HCT116 (cell line): Measurements from ENCODE around the gene CFAP43. TPM values are rescaled to one million over a fixed set of nuclear protein-coding genes. Genes with fewer than 3 reads are reported as not detected.

Source experiments
- ATAC-seq: fragments of 200-7000 bp; cut with Tn5 transposase; 2 replicates; pipeline ENCODE4 v1.9.1; 2020; ENCODE audit warnings: mild to moderate bottlenecking, moderate library complexity
- BruUV-seq: library from RNA; stranded (reverse); fragments of 400-500 nt; replicated peaks from 2 replicates; lab custom pipeline; 2021; lab: Mats Ljungman, UMichigan
- CTCF ChIA-PET: fragments of 300-600 bp; sonication (Branson Sonifier 250); formaldehyde crosslinking; loops from one replicate; lab custom pipeline; 2021; ENCODE audit warnings: antibody characterized with exemption; lab: Charles Lee
- POLR2A ChIA-PET: fragments of 300-600, 350-600 bp; sonication (Branson Sonifier 250); formaldehyde crosslinking; loops from one replicate; lab custom pipeline; 2021; ENCODE audit warnings: antibody characterized with exemption; lab: Charles Lee
- RAD21 ChIA-PET, 2 experiments: fragments of 300-600 bp; sonication (Branson Sonifier 250); formaldehyde crosslinking; loops; one replicate each; lab custom pipeline; 2023; ENCODE audit warnings: low total read pairs in 2 of 2; ENCODE audit not compliant: uncharacterized antibody in 2 of 2, unreplicated experiment in 2 of 2, low non-redundant PET in 1 of 2; lab: Charles Lee
- DNase-seq: peaks from one replicate; pipeline ENCODE4 v3.0.0-alpha.2; 2010; ENCODE audit warnings: low read depth, low spot score
- H2AFZ ChIP-seq: fragments of 200-600 bp; shearing (Covaris generic), sonication (generic); 2 replicates; pipeline ENCODE4 v1.6.1; 2017; ENCODE audit warnings: low read depth, mixed run types, mixed read lengths, antibody characterized with exemption, low read length; ENCODE audit not compliant: poor library complexity, severe bottlenecking
- H3K27ac ChIP-seq: 2 replicates; pipeline ENCODE4 v1.5.1; 2012; ENCODE audit warnings: low read depth, low read length
- H3K27me3 ChIP-seq: fragments of 200-600 bp; sonication (generic); 2 replicates; pipeline ENCODE4 v1.6.1; 2016; ENCODE audit warnings: mixed run types, low read length, mixed read lengths; ENCODE audit not compliant: insufficient read depth
- H3K36me3 ChIP-seq, 2 experiments: fragments of 200-500 bp in 1 of 2; fragments of 200-600 bp in 1 of 2; sonication (Bioruptor generic) in 1 of 2; sonication (generic) in 1 of 2; 2 replicates each; pipeline versions ENCODE4 v1.5.1 to v1.6.1; 2014 to 2016; ENCODE audit warnings: low read length in 2 of 2, inconsistent platforms in 1 of 2, mixed read lengths in 1 of 2, mixed run types in 1 of 2; ENCODE audit not compliant: insufficient read depth in 2 of 2, control insufficient read depth in 1 of 2
- H3K4me1 ChIP-seq, 2 experiments: fragments of 200-600 bp in 1 of 2; sonication (generic) in 1 of 2; 2 replicates each; pipeline versions ENCODE4 v1.5.1 to v1.6.1; 2012 to 2017; ENCODE audit warnings: low read length in 2 of 2, inconsistent platforms in 1 of 2, mild to moderate bottlenecking in 1 of 2, mixed read lengths in 1 of 2, mixed run types in 1 of 2, moderate library complexity in 1 of 2; ENCODE audit not compliant: insufficient read depth in 2 of 2, control insufficient read depth in 1 of 2
- H3K4me2 ChIP-seq: fragments of 200-600 bp; sonication (generic); 2 replicates; pipeline ENCODE4 v1.6.1; 2017; ENCODE audit warnings: mixed run types, low read length, mixed read lengths
- H3K4me3 ChIP-seq, 2 experiments: fragments of 200-600 bp in 1 of 2; sonication (generic) in 1 of 2; replicated peaks in 1 of 2; 2 replicates each; pipeline ENCODE4 v1.5.1; 2011 to 2016; ENCODE audit warnings: low read length in 2 of 2, control low read depth in 1 of 2, low read depth in 1 of 2, mild to moderate bottlenecking in 1 of 2, mixed read lengths in 1 of 2, mixed run types in 1 of 2
- H3K79me2 ChIP-seq: fragments of 200-600 bp; sonication (generic); 2 replicates; pipeline ENCODE4 v1.6.1; 2017; ENCODE audit warnings: mild to moderate bottlenecking, mixed run types, low read length, moderate library complexity, mixed read lengths; ENCODE audit not compliant: insufficient read depth
- H3K9ac ChIP-seq: fragments of 200-600 bp; sonication (generic); 2 replicates; pipeline ENCODE4 v1.6.1; 2016; ENCODE audit warnings: low read length, mixed read lengths
- H3K9me2 ChIP-seq: fragments of 200-600 bp; sonication (generic), shearing (Covaris generic); 2 replicates; pipeline ENCODE4 v1.6.1; 2017; ENCODE audit warnings: mixed run types, mild to moderate bottlenecking, moderate library complexity; ENCODE audit not compliant: insufficient read depth
- H3K9me3 ChIP-seq, 2 experiments: fragments of 200-500 bp in 1 of 2; fragments of 200-600 bp in 1 of 2; sonication (Bioruptor generic) in 1 of 2; sonication (generic) in 1 of 2; 2 replicates each; pipeline ENCODE4 v1.6.1; 2014 to 2017; ENCODE audit warnings: low read length in 2 of 2, mixed read lengths in 2 of 2, inconsistent platforms in 1 of 2, low read depth in 1 of 2, mild to moderate bottlenecking in 1 of 2, mixed run types in 1 of 2, moderate library complexity in 1 of 2; ENCODE audit not compliant: control insufficient read depth in 1 of 2, insufficient read depth in 1 of 2
- H4K20me1 ChIP-seq: fragments of 200-600 bp; sonication (generic), shearing (Covaris generic); 2 replicates; pipeline ENCODE4 v1.6.1; 2017; ENCODE audit warnings: mixed run types, mild to moderate bottlenecking, moderate library complexity; ENCODE audit not compliant: insufficient read depth
- ATF3 ChIP-seq: IDR thresholded peaks from 2 replicates; pipeline ENCODE4 v1.6.1; 2012
- CBX3 ChIP-seq: IDR thresholded peaks from 2 replicates; pipeline ENCODE4 v1.6.1; 2012; ENCODE audit warnings: low read depth
- CEBPB ChIP-seq: IDR thresholded peaks from 2 replicates; pipeline ENCODE4 v1.6.1; 2012; ENCODE audit warnings: low read depth
- CTCF ChIP-seq, 3 experiments: fragments of 200-600 bp in 1 of 3; sonication (generic) in 1 of 3; IDR thresholded peaks in 2 of 3; conservative IDR thresholded peaks in 1 of 3; 2 replicates each; pipeline ENCODE4 v1.5.1; 2012 to 2017; ENCODE audit warnings: low read depth in 2 of 3, low read length in 2 of 3, antibody characterized with exemption in 1 of 3, borderline replicate concordance in 1 of 3, control low read depth in 1 of 3, mild to moderate bottlenecking in 1 of 3, mixed read lengths in 1 of 3, mixed run types in 1 of 3, moderate library complexity in 1 of 3; ENCODE audit not compliant: insufficient read depth in 1 of 3
- EGR1 ChIP-seq: IDR thresholded peaks from 2 replicates; pipeline ENCODE4 v1.6.1; 2012; ENCODE audit warnings: low read depth
- ELF1 ChIP-seq: IDR thresholded peaks from 2 replicates; pipeline ENCODE4 v1.6.1; 2012; ENCODE audit warnings: low read depth, borderline replicate concordance
- EZH2 ChIP-seq: fragments of 200-600 bp; sonication (generic); IDR thresholded peaks from 2 replicates; pipeline ENCODE4 v1.6.1; 2017; ENCODE audit warnings: antibody characterized with exemption, mixed run types
- FOSL1 ChIP-seq: IDR thresholded peaks from 2 replicates; pipeline ENCODE4 v1.6.1; 2012; ENCODE audit warnings: low read depth
- MAX ChIP-seq: IDR thresholded peaks from 2 replicates; pipeline ENCODE4 v1.6.1; 2012
- POLR2A ChIP-seq: IDR thresholded peaks from 2 replicates; pipeline ENCODE4 v1.7.0; 2011; ENCODE audit warnings: borderline replicate concordance; ENCODE audit not compliant: insufficient read depth, insufficient read length; ENCODE audit errors: extremely low read depth
- POLR2AphosphoS5 ChIP-seq: IDR thresholded peaks from 2 replicates; pipeline ENCODE4 v1.6.1; 2011; ENCODE audit warnings: mild to moderate bottlenecking, low read depth, low read length, moderate library complexity
- RAD21 ChIP-seq: IDR thresholded peaks from 2 replicates; pipeline ENCODE4 v1.6.1; 2012; ENCODE audit warnings: low read depth, mild to moderate bottlenecking
- REST ChIP-seq: IDR thresholded peaks from 2 replicates; pipeline ENCODE4 v1.6.1; 2012; ENCODE audit warnings: low read depth
- SIN3A ChIP-seq: IDR thresholded peaks from 2 replicates; pipeline ENCODE4 v1.6.1; 2012; ENCODE audit warnings: low read depth
- SP1 ChIP-seq: IDR thresholded peaks from 2 replicates; pipeline ENCODE4 v1.6.1; 2012; ENCODE audit warnings: low read depth
- SRF ChIP-seq: IDR thresholded peaks from 2 replicates; pipeline ENCODE4 v1.6.1; 2012; ENCODE audit warnings: low read depth
- TCF7L2 ChIP-seq: IDR thresholded peaks from 2 replicates; pipeline ENCODE4 v1.7.0; 2011; ENCODE audit warnings: borderline replicate concordance, inconsistent platforms; ENCODE audit not compliant: insufficient read depth, insufficient read length; ENCODE audit errors: extremely low read depth
- ZBTB33 ChIP-seq: IDR thresholded peaks from 2 replicates; pipeline ENCODE4 v1.6.1; 2011; ENCODE audit warnings: mild to moderate bottlenecking, low read length, moderate library complexity; ENCODE audit not compliant: insufficient replicate concordance; ENCODE audit errors: extremely low read depth
- ZNF274 ChIP-seq: fragments of 200-500 bp; sonication (Bioruptor generic); IDR thresholded peaks from 2 replicates; pipeline ENCODE4 v1.6.1; 2014; ENCODE audit warnings: mild to moderate bottlenecking, low read depth, low read length, inconsistent platforms
- intact Hi-C: fragments of 100-400 bp; cut with micrococcal nuclease; formaldehyde crosslinking; loops from 2 replicates; pipeline ENCODE4 v1.10.0; 2022
- total RNA-seq: library from RNA; stranded (reverse); gene quantifications from one replicate; pipeline ENCODE4 v1.2.1, GENCODE V29; 2021; ENCODE audit not compliant: unreplicated experiment

CFAP43 gene
- total RNA-seq, 1 experiment from 2014 or later, result 4.0 TPM

GRCh38 chr10:104089621-104090020 is 142.5 kb downstream of the CFAP43 start:
- no peak for ATAC-seq
- Histone ChIP-seq H3K4me2 (no peak overlapping the region), H3K27ac (no peak overlapping the region), H2AFZ (peak overlapping the region; percentile 17), H3K9me3 (peaks cover 0 to 24% of the 10 kb centered on the region in 2 experiments; a peak in 1 of 4 replicates), H3K4me1 (peaks cover 8 to 40% of the 10 kb centered on the region in 2 experiments; a peak in 3 of 4 replicates), H3K4me3 (no peak overlapping the region), H3K9me2 (no peaks in the 10 kb centered on the region), H4K20me1 (no peaks in the 10 kb centered on the region), H3K27me3 (no peaks in the 10 kb centered on the region), H3K36me3 (peaks cover 0 to 12% of the 10 kb centered on the region in 2 experiments; a peak in 1 of 4 replicates), H3K79me2 (no peaks in the 10 kb centered on the region), H3K9ac (no peak overlapping the region)
- ChIA-PET POLR2A (interaction anchor here (0.9 kb wide), 1 partner anchor 30 kb away, joined by 3 read pairs; no protein-coding TSS in a partner anchor), RAD21 (no interaction called here), CTCF (interaction anchor here (1.1 to 1.4 kb wide), 2 partner anchors 24 to 185 kb away, joined by 3 read pairs; no protein-coding TSS in a partner anchor)
- TF ChIP-seq CEBPB (no peak), CBX3 (no peak), SP1 (no peak), ATF3 (no peak), MAX (no peak), ELF1 (no peak), TCF7L2 (no peak), SIN3A (no peak), REST (no peak), POLR2A (no peak), ZNF274 (no peak), RAD21 (no peak), SRF (no peak), EGR1 (no peak), CTCF (IDR thresholded peaks at IDR 0.05 in 2 of 3, conservative IDR thresholded peaks at IDR 0.05 in 1 of 3; ENCODE audit: borderline replicate concordance in 1 of 3, insufficient read depth in 1 of 3, low read depth in 2 of 3, low read length in 2 of 3) (no peak), ZBTB33 (no peak), FOSL1 (no peak), POLR2AphosphoS5 (no peak), EZH2 (no peak)
- no TSS peak for BruUV-seq
- intact Hi-C loops, result no loop called here
- DNase-seq, result no peak
